ENCODE measurements around the gene PRRX1. TPM values are rescaled to one million over a fixed set of nuclear protein-coding genes. Genes with fewer than 3 reads are reported as not detected.

Gene PRRX1
- total RNA-seq, 4 donors from 2014 or later, result 1.0 to 30.5 (median 2.2) TPM

- TF ChIP-seq CTCF (IDR thresholded peaks at IDR 0.05) (no peak), POLR2A (IDR thresholded peaks at IDR 0.05) (no peak)
- Histone ChIP-seq H3K36me3 (no peaks in the 10 kb centered on the region), H3K9me3 (no peaks in the 10 kb centered on the region), H3K27me3 (no peaks in the 10 kb centered on the region), H3K4me1 (no peaks in the 10 kb centered on the region), H3K27ac (no peak overlapping the region), H3K4me3 (no peak overlapping the region)
- DNase-seq, result no peak
Observed at GRCh38 chr1:170720661-170721060, 56.7 kb downstream of the PRRX1 start.

GRCh38 chr1:170721621-170722020, 57.7 kb downstream of the PRRX1 start:
- TF ChIP-seq POLR2A (IDR thresholded peaks at IDR 0.05) (no peak), CTCF (IDR thresholded peaks at IDR 0.05) (no peak)
- no peak for DNase-seq
- H3K27me3 ChIP-seq, result no peaks in the 10 kb centered on the region
- H3K27ac ChIP-seq, result no peak overlapping the region
- H3K4me1 ChIP-seq, result no peaks in the 10 kb centered on the region
- no peaks in the 10 kb centered on the region for H3K9me3 ChIP-seq
- H3K36me3 ChIP-seq, result no peaks in the 10 kb centered on the region
- H3K4me3 ChIP-seq, result no peak overlapping the region

GRCh38 chr1:170723518-170723917, 59.6 kb downstream of the PRRX1 start:
- Histone ChIP-seq H3K4me1 (no peaks in the 10 kb centered on the region), H3K36me3 (no peaks in the 10 kb centered on the region), H3K4me3 (no peak overlapping the region), H3K27ac (no peak overlapping the region), H3K27me3 (no peaks in the 10 kb centered on the region), H3K9me3 (no peaks in the 10 kb centered on the region)
- DNase-seq, result no peak
- TF ChIP-seq CTCF (IDR thresholded peaks at IDR 0.05), result no peak
- no peak for TF ChIP-seq POLR2A (IDR thresholded peaks at IDR 0.05)

GRCh38 chr1:170725326-170725725, 61.4 kb downstream of the PRRX1 start:
- Histone ChIP-seq H3K9me3 (no peaks in the 10 kb centered on the region), H3K4me1 (no peaks in the 10 kb centered on the region), H3K27me3 (no peaks in the 10 kb centered on the region), H3K36me3 (no peaks in the 10 kb centered on the region), H3K27ac (no peak overlapping the region), H3K4me3 (no peak overlapping the region)
- no peak for DNase-seq
- TF ChIP-seq CTCF (IDR thresholded peaks at IDR 0.05), result no peak

GRCh38 chr1:170727963-170728362, 64.0 kb downstream of the PRRX1 start:
- no peak for DNase-seq
- Histone ChIP-seq H3K4me3 (no peak overlapping the region), H3K9me3 (no peaks in the 10 kb centered on the region), H3K36me3 (no peaks in the 10 kb centered on the region), H3K4me1 (no peaks in the 10 kb centered on the region), H3K27me3 (no peaks in the 10 kb centered on the region), H3K27ac (no peak overlapping the region)
- TF ChIP-seq POLR2A (IDR thresholded peaks at IDR 0.05), result no peak
- no peak for TF ChIP-seq CTCF (IDR thresholded peaks at IDR 0.05)

All from Peyer's patch (tissue), 4 donors.